Hepatocyte (in vitro differentiated cells): ENCODE data around the gene EXOC6B. TPM values are rescaled to one million over a fixed set of nuclear protein-coding genes. Genes with fewer than 3 reads are reported as not detected.

Experiments
- DNase-seq: peaks from one replicate; pipeline ENCODE4 v3.0.0-alpha.2; 2016; ENCODE audit warnings: low spot score
- H2AFZ ChIP-seq: fragments of 200-600 bp; sonication (generic); 2 replicates; pipeline ENCODE4 v1.6.0; 2016; ENCODE audit warnings: antibody characterized with exemption, mild to moderate bottlenecking
- H3K27ac ChIP-seq: fragments of 200-600 bp; sonication (generic); 2 replicates; pipeline ENCODE4 v1.5.1; 2016; ENCODE audit warnings: mild to moderate bottlenecking
- H3K27me3 ChIP-seq: fragments of 200-600 bp; sonication (generic); 2 replicates; pipeline ENCODE4 v1.6.1; 2016
- H3K36me3 ChIP-seq: fragments of 200-600 bp; sonication (generic); replicated peaks from 2 replicates; pipeline ENCODE4 v1.5.1; 2016; ENCODE audit warnings: low read depth; ENCODE audit not compliant: insufficient read depth
- H3K4me1 ChIP-seq: fragments of 200-600 bp; sonication (generic); 2 replicates; pipeline ENCODE4 v1.5.1; 2016; ENCODE audit warnings: mild to moderate bottlenecking, moderate library complexity; ENCODE audit not compliant: insufficient read depth
- H3K4me2 ChIP-seq: fragments of 200-600 bp; sonication (generic); 2 replicates; pipeline ENCODE4 v1.6.0; 2016
- H3K4me3 ChIP-seq: fragments of 200-600 bp; sonication (generic); 2 replicates; pipeline ENCODE4 v1.5.1; 2016; ENCODE audit warnings: mild to moderate bottlenecking
- H3K79me2 ChIP-seq: fragments of 200-600 bp; sonication (generic); 2 replicates; pipeline ENCODE4 v1.6.0; 2017; ENCODE audit warnings: mild to moderate bottlenecking
- H3K9me2 ChIP-seq: fragments of 200-600 bp; sonication (generic); replicated peaks from 2 replicates; pipeline ENCODE4 v1.6.0; 2017; ENCODE audit warnings: mild to moderate bottlenecking; ENCODE audit not compliant: insufficient read depth
- H3K9me3 ChIP-seq: fragments of 200-600 bp; sonication (generic); 2 replicates; pipeline ENCODE4 v1.5.1; 2016; ENCODE audit warnings: low read depth, mild to moderate bottlenecking
- H4K20me1 ChIP-seq: fragments of 200-600 bp; sonication (generic); 2 replicates; pipeline ENCODE4 v1.6.0; 2016; ENCODE audit warnings: mild to moderate bottlenecking; ENCODE audit not compliant: insufficient read depth, poor library complexity, severe bottlenecking
- EZH2 ChIP-seq: fragments of 200-600 bp; sonication (generic); IDR thresholded peaks from 2 replicates; pipeline ENCODE4 v1.6.1; 2016; ENCODE audit warnings: antibody characterized with exemption, mild to moderate bottlenecking, borderline replicate concordance
- EZH2phosphoT487 ChIP-seq: fragments of 200-600 bp; sonication (generic); IDR thresholded peaks from one replicate; pipeline ENCODE4 v1.6.1; 2018; ENCODE audit warnings: antibody characterized with exemption, mild to moderate bottlenecking, low read depth, moderate library complexity; ENCODE audit not compliant: unreplicated experiment, severe bottlenecking
- WGBS: methylation state at CpG from one replicate; pipeline ENCODE4 v1.1.6; 2016; ENCODE audit warnings: low lambda C conversion rate; ENCODE audit errors: missing lambda C conversion rate; 5-methylcytosine and 5-hydroxymethylcytosine counted together
- polyA plus RNA-seq: library from polyadenylated mRNA; unstranded; fragments of >200 nt; fragmentation: Nextera tagmentation; extraction: Ambion mirVana; gene quantifications from 2 replicates; pipeline ENCODE4 v1.2.1, GENCODE V29; 2016
- total RNA-seq: library from RNA; depleted of rRNA; stranded (reverse); fragments of >200 nt; gene quantifications from 2 replicates; pipeline ENCODE4 v1.2.3, GENCODE V29; 2014
- TF ChIP-seq, protein P1 (sequence below): fragments of 200-600 bp; sonication (generic); IDR thresholded peaks from 2 replicates; pipeline ENCODE4 v1.5.1; 2016; ENCODE audit warnings: antibody characterized with exemption, mild to moderate bottlenecking; ENCODE audit not compliant: poor library complexity

EXOC6B gene
- total and polyA plus RNA-seq, 2 experiments from 2014 or later, result 11.8 to 36.2 TPM

DNA sequence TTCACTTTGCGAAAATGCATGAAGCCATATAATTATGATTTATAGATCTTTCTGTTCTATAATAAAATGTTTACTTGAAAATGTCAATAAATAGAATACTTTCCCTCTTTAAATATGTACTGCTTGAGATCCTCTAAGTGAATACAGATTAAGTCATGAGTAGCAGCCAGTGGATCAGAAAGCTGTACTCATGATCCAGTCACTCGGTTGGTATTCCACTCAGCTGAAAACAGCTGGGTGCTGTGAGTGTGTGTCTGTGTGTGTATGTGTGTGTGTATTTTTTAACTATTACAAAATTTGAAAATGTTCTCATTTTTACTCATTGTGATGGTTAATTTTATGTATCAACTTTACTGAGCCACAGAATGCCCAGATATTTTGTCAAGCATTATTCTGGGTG lies 536.5 kb downstream of the EXOC6B start:
- 63% methylated on average over 2 of the region's 2 CpGs for WGBS
- no peaks in the 10 kb centered on the region for H3K36me3 ChIP-seq

DNA sequence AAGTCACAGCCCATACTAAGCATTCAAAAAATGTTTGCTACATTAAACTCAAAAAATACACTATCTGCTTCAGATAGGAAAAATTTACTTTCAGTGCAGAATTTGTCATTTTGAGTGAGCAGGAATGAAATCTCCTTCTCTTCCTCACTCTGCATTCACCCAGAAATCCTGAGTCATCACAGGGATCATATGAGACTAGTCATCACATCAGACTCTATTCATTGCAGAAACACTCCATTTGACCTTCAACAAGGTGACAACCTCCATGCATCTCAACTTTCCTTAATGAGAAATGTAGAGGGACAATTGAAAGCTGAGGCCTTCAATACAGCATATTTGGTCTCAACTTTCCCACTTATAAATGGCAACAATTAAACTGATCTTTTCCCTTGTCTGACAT lies 547.8 kb downstream of the EXOC6B start:
- H3K9me3 ChIP-seq, result no peaks in the 10 kb centered on the region
- no peak overlapping the region for H3K27ac ChIP-seq
- no peaks in the 10 kb centered on the region for H4K20me1 ChIP-seq
- peaks cover 16% of the 10 kb centered on the region for H3K4me1 ChIP-seq
- no peak overlapping the region for H2AFZ ChIP-seq
- no peak overlapping the region for H3K4me2 ChIP-seq
- no peaks in the 10 kb centered on the region for H3K27me3 ChIP-seq
- no peaks in the 10 kb centered on the region for H3K9me2 ChIP-seq
- DNase-seq, result peak; percentile 14
- H3K79me2 ChIP-seq, result no peaks in the 10 kb centered on the region
- no peaks in the 10 kb centered on the region for H3K36me3 ChIP-seq
- TF ChIP-seq, protein P1, sequence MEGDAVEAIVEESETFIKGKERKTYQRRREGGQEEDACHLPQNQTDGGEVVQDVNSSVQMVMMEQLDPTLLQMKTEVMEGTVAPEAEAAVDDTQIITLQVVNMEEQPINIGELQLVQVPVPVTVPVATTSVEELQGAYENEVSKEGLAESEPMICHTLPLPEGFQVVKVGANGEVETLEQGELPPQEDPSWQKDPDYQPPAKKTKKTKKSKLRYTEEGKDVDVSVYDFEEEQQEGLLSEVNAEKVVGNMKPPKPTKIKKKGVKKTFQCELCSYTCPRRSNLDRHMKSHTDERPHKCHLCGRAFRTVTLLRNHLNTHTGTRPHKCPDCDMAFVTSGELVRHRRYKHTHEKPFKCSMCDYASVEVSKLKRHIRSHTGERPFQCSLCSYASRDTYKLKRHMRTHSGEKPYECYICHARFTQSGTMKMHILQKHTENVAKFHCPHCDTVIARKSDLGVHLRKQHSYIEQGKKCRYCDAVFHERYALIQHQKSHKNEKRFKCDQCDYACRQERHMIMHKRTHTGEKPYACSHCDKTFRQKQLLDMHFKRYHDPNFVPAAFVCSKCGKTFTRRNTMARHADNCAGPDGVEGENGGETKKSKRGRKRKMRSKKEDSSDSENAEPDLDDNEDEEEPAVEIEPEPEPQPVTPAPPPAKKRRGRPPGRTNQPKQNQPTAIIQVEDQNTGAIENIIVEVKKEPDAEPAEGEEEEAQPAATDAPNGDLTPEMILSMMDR, result no peak
- TF ChIP-seq EZH2phosphoT487, result no peak
- TF ChIP-seq EZH2, result no peak
- no peak overlapping the region for H3K4me3 ChIP-seq

More for the DNA sequence above, 536.5 kb downstream of the EXOC6B start:
- Histone ChIP-seq H3K27me3 (no peaks in the 10 kb centered on the region), H2AFZ (no peak overlapping the region), H3K9me3 (no peaks in the 10 kb centered on the region), H3K27ac (no peak overlapping the region), H4K20me1 (no peaks in the 10 kb centered on the region), H3K4me1 (peaks cover 4% of the 10 kb centered on the region), H3K4me3 (no peak overlapping the region), H3K4me2 (no peak overlapping the region), H3K9me2 (no peaks in the 10 kb centered on the region), H3K79me2 (peaks cover 3% of the 10 kb centered on the region)
- TF ChIP-seq EZH2phosphoT487, result no peak
- TF ChIP-seq, protein P1, result no peak
- TF ChIP-seq EZH2, result no peak
- no peak for DNase-seq

DNA sequence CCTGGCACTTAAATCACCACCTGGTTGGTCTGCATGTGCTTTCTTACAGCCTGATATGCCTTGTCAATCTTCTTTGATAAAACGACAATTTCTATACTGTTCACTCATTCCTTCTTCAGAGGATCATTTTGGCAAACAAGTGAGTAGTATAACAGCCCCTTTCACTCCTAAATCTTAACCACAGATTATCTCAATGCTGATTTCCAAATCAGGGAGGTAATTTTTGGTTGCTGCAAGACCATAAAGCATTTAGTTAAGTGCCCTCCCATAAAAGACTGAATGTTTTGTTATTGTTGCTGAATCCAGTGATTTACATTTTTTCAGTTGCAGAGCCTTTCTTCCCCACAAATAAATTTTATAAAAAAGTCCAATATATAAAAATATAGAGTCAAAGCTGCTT lies 549.0 kb downstream of the EXOC6B start:
- DNase-seq, result no peak
- no peaks in the 10 kb centered on the region for H3K27me3 ChIP-seq
- no peak overlapping the region for H3K27ac ChIP-seq
- H3K4me2 ChIP-seq, result no peak overlapping the region
- no peaks in the 10 kb centered on the region for H3K36me3 ChIP-seq
- no peaks in the 10 kb centered on the region for H4K20me1 ChIP-seq
- H3K4me3 ChIP-seq, result no peak overlapping the region
- no peak for TF ChIP-seq EZH2phosphoT487
- H3K9me2 ChIP-seq, result no peaks in the 10 kb centered on the region
- H3K4me1 ChIP-seq, result peaks cover 18% of the 10 kb centered on the region
- no peaks in the 10 kb centered on the region for H3K9me3 ChIP-seq
- H2AFZ ChIP-seq, result no peak overlapping the region
- no peaks in the 10 kb centered on the region for H3K79me2 ChIP-seq
- WGBS, result 60% methylated on average over 1 of the region's 1 CpG

DNA sequence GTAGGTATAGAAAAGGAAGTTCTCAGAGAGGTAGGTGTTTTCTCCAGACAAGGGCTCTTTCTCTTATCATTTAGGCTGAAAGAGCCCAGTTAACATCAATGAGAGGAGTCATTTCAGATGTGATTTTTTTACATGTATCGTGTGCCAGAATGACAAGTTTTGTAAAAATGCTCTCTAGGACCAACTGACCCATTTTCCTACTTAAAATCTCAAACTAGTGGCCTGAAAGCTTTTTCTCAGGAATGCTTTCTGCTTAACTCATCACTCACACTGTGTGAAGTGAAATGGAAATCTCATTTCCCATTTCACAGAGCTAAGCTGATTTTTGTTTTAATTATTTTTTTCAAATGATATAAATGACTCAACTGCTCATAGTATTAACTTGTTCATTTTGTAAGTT lies 549.5 kb downstream of the EXOC6B start:
- H3K79me2 ChIP-seq, result no peaks in the 10 kb centered on the region
- H4K20me1 ChIP-seq, result no peaks in the 10 kb centered on the region
- H3K4me2 ChIP-seq, result no peak overlapping the region
- peaks cover 23% of the 10 kb centered on the region for H3K4me1 ChIP-seq
- no peaks in the 10 kb centered on the region for H3K27me3 ChIP-seq
- no peak for DNase-seq
- H3K27ac ChIP-seq, result no peak overlapping the region
- H2AFZ ChIP-seq, result no peak overlapping the region
- WGBS, result 94% methylated on average over 1 of the region's 1 CpG
- no peaks in the 10 kb centered on the region for H3K9me2 ChIP-seq
- H3K9me3 ChIP-seq, result no peaks in the 10 kb centered on the region
- H3K4me3 ChIP-seq, result no peak overlapping the region
- H3K36me3 ChIP-seq, result no peaks in the 10 kb centered on the region
- TF ChIP-seq EZH2phosphoT487 (no peak), EZH2 (no peak)
- TF ChIP-seq, protein P1, result no peak
